GM19467 (cell line): Measurements from ENCODE around the gene SCMH1.
"Not testable (repeated sequence)": the region's sequence is repeated elsewhere in the genome, so short reads cannot be mapped to it uniquely, and the experiment has no call there.

ENCODE experiments used
- ATAC-seq: cut with Tn5 transposase; IDR thresholded peaks from one replicate; pipeline ENCODE4 v1.9.1; 2021; ENCODE audit warnings: mild to moderate bottlenecking, moderate library complexity; ENCODE audit not compliant: unreplicated experiment

The SCMH1 gene

DNA sequence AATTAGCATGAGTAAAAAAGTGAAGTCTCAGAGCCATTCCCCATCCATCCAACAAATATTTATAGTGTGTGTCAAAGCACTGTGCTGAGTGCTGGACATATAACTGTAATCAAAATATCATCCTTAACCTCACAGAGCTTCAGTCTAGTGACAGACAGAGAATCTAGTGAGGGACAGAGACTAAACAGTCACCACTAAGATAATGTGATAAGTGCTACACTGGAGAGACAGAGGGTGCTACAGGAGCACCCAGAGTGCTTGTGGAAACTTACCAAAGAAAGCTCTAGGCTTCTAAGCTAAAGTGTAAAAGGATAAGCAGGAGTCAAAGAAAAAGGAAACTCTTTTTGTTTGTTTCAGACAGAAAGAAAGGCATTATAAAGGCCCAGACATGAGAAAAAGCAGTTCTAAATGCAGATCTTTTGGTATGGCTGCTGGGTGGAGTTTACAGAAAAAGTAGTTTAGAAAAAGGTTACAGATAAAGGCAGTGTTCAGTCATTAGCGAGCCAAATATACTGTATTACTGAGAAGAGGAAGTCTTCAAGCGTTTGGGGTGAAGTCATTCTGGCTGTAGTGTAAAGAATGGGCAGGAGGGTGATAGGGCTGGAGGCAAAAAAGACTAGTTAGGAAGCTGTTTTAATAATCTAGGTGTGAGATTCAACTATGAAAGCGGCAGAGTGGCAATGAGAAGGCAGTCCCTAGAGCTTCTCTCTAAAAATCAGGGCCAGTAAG is 83.8 kb downstream of the SCMH1 start:
- ATAC-seq, result no peak

DNA sequence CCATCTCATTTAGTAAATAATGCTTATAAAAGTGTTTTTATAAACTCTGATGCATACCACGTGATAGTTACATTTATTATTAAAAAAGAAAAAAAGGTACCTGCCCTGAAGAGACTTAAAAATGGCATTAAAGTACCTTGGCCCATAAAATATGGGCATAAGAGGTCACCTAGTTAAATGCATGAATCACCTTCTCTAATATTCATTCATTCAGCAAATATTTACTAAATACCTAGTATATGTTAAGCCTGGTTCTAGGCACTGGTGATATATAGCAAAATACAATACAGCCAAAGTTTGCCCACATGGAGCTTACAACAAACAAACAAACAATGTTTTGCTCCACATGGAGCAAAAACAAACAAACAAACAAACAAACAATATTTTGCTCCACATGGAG is 87.0 kb downstream of the SCMH1 start:
- no peak for ATAC-seq

DNA sequence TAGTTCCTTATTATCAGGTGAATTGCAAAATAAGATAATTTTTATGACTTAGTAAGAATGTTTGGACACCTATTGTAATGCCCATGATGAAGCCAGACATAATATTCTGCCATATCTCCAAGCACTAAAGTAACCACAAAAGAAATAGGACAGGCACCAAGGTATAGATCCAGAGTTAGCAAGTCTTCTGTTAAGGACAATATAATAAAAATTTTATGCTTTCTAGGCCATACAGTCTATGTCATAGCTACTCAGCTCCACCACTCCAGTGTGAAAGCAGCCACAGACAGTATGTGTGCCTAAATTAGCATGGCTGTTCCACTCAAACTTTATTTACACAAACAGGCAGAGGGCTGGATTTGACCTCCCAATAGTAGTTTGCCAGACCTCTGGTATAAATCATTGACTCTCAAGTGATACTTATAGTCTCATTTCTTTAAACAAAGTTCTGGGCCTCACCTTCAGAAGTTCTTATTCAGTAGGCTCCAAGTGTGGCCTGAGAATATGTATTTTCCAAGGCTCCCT is 88.3 kb downstream of the SCMH1 start:
- no peak for ATAC-seq

DNA sequence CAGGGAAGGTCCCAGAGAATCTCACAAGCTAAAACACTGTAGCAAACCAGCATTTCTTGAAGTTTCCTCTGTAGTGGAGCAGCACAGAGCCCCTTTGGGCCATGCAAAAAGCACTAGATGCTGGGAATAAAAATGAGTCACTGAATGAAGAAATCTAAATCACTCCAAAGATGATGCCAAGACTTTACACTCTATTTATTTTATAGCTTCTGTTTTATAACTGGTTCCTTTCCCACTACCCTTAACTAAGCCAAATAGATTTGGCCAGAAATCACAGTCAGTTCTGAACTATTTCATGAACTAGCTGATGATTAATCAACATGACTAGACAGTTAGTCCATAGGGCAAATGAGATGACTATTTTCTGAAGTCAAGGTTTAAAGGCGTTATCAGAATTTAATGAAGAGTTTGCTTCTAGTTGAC is 89.5 kb downstream of the SCMH1 start:
- no peak for ATAC-seq

DNA sequence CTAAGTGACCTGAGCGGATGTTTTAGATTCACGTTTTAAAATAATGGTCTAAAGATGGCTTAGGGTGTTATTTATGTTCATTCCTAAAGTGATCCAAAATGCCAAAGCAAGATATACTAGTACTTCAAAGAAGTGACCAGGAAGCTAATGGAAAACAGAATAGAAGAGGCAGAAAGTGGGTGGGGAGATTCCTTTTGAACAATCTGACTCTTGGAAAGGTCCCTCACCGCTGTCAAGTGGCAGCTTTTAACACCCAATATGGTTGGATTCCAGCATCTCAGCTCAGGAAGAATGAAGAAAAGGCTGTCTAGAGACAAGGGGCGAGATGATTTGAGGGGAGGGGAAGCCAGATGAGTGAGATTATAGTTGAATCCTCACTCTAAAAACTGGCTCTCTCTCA is 90.3 kb downstream of the SCMH1 start:
- no peak for ATAC-seq

DNA sequence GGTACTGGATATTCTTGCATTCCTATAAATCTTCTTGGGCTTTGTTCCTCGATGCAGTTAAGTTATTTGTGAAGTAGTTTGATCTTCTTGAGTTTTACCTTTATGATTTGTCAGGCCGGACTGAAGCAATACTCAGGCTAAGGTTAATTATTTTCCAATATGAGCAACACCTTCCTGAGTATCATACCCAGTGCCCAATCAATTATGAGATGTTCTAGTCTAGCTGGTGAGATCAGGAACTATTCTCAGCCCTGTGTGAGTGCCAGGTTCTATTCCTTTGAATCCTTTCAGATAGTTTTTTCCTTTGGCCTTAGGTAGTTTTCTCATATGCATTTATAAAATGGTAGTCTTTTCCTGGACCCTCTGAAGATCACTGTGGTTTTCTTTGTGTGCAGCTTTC is 92.5 kb downstream of the SCMH1 start:
- no peak for ATAC-seq

DNA sequence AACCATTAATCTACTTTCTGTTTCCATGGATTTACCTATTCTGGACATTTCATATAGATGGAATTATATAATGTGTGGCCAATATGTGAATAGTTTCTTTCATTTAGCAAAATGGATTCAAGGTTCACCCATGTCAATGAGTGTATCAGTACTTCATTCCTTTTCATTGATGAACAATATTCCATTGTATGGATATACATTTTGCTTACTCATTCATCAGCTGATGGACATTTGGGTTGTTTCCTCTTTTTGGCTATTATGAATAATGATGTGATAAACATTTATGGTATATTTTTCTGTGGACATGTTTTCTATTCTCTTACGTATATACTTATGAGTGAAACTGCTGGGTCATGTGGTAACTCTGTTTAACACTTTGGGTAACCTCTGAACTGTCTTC is 97.8 kb downstream of the SCMH1 start:
- no peak for ATAC-seq

DNA sequence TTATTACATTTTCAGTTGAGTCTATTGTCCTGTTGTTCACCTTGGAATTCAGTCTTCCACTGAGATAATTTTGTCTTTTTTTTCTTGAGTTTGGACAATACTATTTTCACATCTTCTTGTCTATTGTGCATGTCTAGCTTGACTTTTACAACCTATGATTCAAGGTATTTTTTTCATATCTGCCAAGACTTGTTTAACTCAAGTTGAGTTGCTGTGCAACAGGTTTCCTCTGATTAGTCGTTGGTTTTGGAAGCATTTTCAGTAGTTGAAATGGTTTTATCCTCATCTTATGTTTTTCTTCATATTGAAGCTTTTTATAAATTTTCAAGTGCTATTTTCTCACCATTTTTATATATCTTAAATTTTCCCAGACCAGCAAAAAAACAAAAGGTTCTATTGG is 103.6 kb downstream of the SCMH1 start:
- ATAC-seq, result no peak

DNA sequence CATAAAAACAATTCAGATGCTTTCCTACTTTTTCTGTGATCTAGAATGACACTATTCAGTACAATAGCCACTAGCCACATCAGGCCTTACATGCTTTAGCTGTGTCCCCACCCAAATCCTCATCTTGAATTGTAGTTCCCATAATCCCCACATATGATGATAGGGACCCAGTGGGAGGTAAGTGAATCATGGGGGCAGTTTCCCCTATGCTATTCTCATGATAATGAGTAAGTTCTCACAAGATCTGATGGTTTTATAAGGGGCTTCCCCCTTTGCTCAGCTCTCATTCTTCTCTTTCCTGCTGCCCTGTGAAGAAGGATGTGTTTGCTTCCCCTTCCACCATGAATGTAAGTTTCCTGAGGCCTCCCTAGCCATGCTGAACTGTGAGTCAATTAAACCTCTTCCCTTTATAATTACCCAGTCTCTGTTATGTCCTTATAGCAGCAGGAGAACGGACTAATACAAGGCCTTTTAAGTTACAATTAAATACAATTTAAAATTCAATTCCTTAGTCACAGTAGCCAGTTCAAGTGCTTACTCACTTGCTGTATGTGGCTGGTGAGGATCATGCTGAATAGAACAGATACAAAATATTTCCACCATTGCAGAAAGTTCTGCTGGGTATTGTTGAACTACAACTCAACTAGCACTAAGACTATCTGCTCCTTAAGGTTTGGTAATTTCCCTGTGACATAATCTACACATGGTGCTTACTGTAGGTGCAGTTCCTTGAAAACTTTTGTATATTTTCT is 106.7 kb downstream of the SCMH1 start:
- no peak for ATAC-seq

DNA sequence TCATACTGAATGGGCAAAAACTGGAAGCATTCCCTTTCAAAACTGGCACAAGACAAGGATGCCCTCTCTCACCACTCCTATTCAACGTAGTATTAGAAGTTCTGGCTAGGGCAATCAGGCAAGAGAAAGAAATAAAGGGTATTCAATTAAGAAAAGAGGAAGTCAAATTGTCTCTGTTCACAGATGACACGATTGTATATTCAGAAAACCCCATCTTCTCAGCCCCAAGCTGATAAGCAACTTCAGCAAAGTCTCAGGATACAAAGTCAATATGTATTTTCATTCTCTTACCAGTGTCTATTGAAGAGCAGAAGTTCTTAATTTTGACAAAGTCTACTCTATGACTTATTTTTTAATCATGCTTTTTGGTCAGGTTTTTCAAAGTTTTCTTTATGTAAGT is 107.8 kb downstream of the SCMH1 start:
- ATAC-seq, result not testable (repeated sequence)

DNA sequence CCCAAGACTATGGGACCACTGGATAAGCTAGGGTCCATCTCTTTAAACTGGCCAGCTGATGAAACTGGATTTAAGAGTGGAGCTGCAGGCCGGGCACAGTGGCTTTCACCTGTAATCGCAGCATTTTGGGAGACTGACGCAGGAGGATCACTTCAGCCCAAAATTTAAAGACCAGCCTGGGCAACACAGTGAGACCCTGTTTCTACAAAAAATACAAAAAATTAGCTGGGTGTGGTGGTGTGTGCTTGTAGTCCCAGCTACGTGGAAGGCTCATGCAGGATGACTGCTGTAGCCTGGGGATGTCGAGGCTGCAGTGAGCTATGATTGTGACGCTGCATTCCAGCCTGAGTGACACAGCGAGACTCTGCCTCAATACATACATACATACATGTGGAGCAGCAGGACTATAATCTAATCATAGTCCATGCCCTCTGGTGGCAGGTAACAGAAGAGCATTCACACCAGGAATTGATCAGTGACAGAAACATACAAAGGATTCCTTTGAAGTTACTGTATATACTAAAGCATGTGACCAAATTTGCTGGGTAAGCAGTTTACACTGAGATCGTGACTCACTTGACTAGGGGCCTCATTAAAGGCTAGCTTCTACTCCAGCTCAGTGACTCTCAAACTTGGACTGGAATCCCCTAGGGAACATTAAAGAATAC is 119.1 kb downstream of the SCMH1 start:
- ATAC-seq, result no peak

DNA sequence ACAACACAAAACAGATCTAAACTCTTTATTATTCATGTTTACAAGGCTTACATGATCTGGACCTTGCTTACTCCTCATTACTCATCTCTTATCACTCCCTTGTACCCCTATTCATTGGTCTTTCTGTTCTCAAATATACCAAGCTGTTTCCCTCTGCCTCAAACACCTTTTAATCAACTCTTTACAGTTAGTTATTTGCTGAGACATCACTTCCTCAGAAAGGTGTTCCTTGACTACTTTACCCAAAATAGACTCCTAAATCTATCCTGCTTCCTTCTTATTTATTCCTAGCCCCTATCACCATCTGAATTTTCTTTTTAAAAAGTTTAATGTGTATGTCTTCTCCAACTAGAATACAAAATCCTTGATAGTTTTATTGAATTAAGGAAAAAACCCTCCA is 120.0 kb downstream of the SCMH1 start:
- no peak for ATAC-seq

DNA sequence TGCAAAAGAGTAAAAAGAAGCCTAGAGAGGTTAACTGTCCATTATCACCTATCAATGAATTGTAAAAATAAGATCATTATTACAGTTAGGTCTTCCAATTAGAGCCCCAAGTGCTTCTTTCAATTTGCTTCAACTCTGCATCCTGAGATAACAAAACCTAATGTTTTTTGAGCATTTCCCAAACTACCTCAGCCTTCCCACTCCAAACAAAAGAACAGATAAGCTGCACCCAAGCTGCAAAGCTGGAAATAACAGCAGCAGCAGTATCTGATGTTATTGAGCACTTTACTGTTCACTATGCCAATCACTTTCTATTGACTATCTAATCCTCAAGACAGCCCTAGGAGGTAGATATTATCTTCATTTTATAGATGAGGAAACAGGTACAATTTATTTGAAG is 123.5 kb downstream of the SCMH1 start:
- no peak for ATAC-seq

DNA sequence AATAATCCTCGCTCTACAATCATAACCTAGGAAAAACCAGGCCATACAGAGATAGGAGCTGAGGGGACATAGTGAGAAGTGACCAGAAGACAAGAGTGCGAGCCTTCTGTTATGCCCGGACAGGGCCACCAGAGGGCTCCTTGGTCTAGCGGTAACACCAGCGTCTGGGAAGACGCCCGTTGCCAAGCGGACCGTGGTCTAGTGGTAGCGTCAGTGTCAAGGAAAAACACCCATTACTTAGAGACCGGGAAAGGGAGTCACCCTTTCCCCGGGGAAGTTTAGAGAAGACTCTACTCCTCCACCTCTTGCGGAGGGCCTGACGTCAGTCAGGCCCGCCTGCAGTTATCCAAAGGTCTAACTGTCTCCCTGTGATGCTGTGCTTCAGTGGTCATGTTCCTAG is 124.9 kb downstream of the SCMH1 start:
- ATAC-seq, result not testable (repeated sequence)

DNA sequence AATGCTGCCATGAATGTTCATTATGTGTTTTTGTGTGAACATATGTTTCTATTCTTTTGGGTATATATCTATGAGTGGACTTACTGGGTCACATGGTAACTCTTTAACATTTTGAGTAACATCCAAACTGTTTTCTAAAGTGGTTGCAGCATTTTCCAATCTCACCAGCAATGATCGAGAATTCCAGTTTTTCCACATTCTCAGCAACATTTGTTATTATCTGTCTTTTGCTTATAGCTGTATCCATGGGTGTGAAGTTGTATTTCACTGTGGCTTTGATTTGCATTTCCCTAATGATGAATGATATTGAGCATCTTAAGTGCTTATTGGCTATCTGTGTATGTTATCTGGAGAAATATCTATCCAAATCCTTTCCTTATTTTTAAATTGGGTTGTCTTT is 131.4 kb downstream of the SCMH1 start:
- ATAC-seq, result no peak

DNA sequence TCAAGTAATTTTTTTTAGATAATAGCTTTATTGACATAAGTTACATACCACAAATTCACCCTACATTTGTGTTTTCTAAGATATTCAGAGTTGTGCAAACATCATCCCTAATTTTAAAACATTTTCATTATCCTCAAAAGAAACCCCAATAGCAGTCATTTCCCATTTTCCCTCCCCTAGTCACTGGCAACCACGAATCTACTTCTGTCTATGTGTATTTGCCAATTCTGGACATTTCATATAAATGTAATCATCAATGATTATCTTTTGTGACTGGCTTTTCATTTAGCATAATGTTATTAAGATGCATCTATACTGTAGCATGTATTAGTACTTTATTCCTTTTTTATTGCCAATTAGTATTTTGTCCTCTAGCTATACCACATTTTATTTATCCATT is 131.8 kb downstream of the SCMH1 start:
- ATAC-seq, result no peak

DNA sequence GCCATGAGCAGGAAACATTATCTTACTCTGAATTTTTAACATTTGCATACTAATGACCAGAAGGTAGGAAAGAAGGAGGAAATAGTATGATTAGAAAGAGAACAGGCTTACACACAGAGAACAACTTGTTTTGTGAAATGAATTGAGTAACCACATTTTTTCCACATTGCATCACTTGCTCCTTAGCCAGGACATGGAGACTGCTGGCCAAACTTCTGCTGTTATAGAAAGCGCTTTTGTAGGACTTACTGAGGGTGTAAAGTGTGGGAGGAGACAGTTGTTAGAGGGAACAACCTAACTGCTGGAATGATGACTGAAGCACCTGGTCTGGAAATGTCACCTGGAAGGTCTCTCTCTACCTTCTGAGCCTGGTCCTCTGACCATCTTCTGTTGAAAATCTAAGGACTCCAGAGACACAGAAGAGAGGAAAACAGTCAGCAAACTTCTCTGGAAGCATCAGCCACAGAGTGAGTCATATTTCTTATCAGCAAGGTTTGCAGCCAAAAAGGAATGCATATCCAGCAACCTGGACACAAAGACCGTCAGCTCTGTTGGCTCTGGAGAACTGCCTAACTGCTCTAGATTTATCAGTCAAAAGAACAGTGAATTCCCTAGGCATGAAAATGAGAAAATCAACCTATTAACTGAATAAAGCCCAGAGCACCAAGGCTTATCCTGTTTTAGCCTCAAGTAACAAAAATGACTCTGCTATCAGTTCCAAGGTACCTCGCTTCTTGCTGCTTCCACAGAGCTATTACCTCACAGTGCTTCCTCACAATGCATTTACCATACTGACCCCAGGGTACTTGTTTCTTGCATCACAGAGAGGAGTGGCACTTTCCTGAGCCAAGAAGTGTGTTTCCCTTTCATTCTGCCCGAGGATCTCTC is 132.6 kb downstream of the SCMH1 start:
- no peak for ATAC-seq

DNA sequence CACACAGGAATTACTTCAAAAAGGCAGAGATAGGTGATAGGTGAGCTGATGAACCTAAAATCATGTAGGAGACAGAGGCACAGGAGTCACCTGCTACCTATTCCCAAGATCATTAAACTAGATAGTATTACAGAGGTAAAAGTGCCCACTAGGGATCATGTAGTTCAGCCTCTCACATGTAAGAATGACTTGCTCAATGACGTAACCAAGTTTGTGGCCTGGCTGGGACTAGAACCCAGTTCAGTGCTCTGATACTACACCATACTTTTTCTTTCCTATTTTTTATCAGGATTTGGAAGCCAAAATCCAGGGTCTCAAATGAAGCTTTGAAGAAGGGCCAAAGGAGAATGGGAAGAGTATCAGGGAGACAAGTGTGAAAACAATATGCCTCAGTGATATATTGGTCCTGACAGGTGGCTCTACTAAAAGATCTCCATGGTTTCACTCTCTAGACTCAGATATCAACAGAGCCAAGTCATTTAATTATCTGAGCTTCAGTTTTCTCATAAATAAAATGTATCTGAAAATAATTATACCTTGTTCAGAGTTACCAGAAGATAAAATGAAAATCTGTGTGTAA is 133.3 kb downstream of the SCMH1 start:
- ATAC-seq, result no peak

DNA sequence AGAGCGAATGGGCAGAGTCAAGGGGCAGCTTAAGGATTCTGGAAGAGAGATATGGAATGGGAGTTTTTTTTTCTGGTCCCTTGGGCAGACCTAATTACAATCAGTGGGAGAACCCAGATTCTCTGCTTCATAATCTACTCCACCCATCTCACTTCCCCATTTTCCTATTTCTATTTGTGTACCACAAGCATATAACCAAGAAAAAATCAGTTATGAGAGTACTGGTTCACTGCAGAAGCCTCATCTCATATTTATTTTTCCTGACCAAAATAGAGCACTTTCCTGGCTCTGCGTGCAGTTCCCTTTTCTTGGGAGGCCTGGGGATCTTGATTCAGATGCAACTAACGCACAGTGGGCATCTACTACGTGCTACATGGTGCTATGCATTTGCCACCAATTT is 138.3 kb downstream of the SCMH1 start:
- ATAC-seq, result no peak

DNA sequence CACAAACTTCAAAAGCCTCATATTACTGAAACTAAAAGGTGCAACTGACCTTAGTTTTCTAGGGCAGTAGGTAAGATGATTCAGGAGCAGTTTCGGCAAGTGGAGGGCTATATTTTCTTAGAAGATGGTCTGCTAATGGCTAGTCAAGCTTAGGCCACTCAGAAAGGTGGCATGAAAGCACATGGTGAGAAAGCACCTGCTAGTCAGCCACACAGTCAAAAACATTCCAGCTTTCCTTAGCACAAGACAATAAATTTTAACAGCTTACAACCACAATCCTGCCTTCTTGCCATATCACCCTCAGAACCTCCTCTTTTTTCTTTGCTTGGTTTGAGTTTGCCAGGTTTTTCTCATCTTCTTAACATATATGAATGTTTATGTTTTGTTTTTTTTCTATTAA is 139.5 kb downstream of the SCMH1 start:
- no peak for ATAC-seq
